GM12864 (cell line): ENCODE data around the gene MIB2.

ENCODE experiments used
- DNase-seq: peaks from one replicate; pipeline ENCODE4 v3.0.0-alpha.2; 2011; ENCODE audit warnings: low read depth
- H3K4me3 ChIP-seq: 2 replicates; pipeline ENCODE4 v1.5.1; 2011; ENCODE audit warnings: mild to moderate bottlenecking, low read depth, low read length, control low read depth
- TF ChIP-seq, protein P1 (sequence below): IDR thresholded peaks from 2 replicates; pipeline ENCODE4 v1.5.1; 2011; ENCODE audit warnings: low read depth, mild to moderate bottlenecking, moderate library complexity, low read length, control low read depth, inconsistent platforms; ENCODE audit errors: missing control alignments

The MIB2 gene

DNA sequence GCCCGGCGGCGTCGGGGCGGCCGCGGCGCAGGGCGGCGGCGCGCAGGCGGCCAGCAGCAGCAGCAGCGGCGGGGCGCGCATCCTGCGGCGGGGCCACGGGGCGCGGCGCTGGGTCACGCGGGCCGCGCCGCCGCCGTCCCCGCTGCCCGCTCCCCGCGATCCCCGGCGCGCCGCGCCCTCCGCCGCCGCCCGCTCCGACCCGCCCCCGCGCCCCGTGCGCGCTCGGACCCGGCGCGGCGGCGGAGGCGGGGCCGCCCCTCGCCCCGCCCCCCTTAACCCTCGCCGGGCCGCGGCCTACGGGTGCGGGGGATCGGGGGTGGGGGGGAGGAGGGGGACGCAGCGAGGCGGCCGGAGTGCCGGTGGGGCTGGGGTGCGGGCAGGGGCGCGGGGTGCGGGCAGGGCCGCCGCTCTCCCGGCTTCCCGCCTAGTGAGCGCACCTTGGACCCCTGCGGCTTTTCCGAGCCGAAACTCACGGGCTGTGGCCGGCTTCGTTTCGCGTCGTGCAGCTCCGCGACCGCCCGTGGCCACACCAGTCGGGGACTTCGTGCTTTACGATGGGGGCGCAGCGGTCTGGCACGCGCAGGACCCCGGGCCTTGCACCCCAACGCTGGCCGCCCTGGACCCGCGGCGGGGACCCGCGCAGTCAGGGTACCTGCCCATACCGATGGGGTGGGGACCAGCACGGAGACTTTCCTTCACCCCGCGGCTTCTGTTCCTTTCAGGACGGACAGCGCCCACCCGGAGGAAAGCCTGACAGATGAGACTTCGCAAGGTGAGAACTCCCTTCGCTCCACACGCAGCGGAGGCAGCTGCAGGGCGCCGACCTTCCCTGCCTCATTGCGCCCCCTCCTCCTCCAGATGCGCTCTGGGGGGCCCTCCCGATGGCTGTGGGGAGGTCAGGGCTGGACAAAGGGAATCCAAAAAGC is 15.1 kb upstream of the MIB2 start, which contains the start of gene FNDC10:
FNDC10 (minus strand) TSS at position 201 of the 926 bp plus-strand sequence; CDS start at position 81, 120 bp downstream.
- no peak for DNase-seq
- no peak within 1 kb of the TSS; the same call in 1 of the 2 replicates for H3K4me3 ChIP-seq

DNA sequence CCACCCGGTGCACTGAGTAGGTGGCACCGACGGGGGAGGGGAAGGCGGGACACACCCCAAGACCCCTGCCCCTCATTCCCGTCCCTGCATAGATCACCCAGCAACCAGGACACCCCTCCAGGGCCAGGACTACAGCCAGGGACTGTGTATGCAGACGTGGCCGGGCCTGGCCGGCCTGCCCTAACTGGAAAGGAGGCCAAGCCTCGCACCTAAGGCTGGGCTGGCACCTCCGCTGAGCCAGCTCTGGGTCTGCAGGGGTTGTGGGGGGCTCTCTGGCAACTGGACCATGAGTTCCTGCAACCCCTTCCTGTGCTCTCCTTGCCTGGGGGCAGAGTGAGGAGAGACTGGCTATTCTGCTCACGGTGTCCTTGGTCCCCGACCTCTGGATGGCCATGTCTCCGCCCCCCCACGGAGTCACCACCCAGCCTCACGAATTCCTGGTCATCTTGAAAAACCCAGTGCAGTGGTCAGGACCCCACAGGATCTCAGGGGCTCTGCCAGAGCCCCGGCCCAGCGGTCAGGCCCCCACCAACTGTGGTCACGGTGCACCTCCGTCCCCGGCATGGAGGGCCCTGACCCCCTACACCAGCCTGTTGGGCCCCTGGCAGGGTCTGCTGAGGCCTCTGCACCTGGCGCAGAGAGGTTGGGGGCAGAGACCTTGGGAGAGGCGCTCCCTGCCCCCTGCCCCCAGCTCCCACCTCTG is 14.3 kb upstream of the MIB2 start:
- TF ChIP-seq, protein P1, sequence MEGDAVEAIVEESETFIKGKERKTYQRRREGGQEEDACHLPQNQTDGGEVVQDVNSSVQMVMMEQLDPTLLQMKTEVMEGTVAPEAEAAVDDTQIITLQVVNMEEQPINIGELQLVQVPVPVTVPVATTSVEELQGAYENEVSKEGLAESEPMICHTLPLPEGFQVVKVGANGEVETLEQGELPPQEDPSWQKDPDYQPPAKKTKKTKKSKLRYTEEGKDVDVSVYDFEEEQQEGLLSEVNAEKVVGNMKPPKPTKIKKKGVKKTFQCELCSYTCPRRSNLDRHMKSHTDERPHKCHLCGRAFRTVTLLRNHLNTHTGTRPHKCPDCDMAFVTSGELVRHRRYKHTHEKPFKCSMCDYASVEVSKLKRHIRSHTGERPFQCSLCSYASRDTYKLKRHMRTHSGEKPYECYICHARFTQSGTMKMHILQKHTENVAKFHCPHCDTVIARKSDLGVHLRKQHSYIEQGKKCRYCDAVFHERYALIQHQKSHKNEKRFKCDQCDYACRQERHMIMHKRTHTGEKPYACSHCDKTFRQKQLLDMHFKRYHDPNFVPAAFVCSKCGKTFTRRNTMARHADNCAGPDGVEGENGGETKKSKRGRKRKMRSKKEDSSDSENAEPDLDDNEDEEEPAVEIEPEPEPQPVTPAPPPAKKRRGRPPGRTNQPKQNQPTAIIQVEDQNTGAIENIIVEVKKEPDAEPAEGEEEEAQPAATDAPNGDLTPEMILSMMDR = no peak
- H3K4me3 ChIP-seq = no peak overlapping the region
- DNase-seq = no peak

More for the DNA sequence above, 15.1 kb upstream of the MIB2 start, which contains the start of gene FNDC10:
- TF ChIP-seq, protein P1 = no peak

DNA sequence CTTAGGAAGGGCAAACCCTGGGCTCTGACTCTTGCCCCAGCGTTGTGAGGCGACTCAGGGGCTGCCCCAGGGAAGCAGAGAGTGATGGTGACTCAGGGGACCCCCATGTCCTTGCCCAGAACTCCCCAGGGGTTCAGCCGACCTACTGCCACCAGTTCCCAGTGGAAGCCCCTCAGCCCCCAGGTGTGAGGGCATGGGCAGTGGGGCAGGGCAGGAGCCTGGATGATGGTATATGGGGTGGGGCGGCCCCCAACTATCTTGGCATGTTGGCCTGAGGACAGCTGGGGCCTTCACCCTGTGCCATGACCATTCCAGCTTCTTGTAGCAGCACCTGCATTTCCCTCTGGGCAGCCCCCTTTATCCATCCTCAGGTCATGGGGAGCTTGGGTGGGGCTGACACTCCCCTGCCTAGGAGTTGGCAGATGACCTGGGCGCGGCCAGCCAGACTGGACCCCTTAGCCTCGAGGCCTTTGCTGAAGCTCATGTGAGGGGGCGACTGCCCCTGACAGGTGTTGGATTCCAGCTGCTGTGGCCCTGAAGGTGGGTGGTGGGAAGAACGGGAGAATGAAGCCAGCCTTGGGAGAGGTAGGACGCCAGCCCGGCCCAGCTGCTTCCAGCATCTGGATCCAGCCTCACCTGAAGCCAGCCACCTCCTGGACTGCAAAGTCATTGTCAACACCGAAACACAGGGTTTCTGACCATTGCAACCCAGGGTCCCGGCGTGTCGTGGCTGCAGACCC is 13.6 kb upstream of the MIB2 start:
- TF ChIP-seq, protein P1 = no peak
- no peak overlapping the region for H3K4me3 ChIP-seq
- no peak for DNase-seq

DNA sequence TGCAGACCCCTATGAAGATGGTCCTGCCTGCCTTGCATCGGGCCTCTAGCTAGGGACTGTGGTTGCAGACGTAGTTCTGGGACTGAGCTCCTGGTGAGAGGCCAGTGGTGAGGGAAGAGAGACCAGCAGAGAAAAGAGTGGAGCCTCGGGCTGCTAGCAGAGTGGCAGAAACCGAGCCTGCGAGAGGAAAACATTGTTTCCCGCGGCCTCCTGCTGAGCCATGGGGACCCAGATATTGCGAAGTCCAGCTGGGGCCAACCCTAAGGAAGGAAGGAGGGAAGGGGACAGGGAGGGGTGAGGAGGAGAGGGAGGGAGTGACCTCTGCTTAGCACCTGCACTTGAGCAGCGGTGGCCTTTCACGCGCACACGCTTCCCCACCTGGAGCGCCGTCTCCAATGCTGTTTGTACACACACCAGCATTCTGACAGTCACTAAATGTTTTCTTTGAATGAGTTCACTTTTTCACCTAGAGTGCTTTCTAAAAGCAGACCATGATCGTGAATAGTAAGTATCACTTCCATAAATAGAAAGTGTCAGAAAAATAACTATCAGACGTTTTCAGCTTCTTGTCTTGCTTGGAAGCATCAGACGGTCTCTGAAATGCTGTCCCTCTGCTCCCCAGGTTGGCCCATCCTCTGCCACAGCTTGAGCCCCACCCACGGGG is 12.9 kb upstream of the MIB2 start:
- TF ChIP-seq, protein P1 = no peak
- H3K4me3 ChIP-seq = no peak overlapping the region
- DNase-seq = peak; percentile 41

DNA sequence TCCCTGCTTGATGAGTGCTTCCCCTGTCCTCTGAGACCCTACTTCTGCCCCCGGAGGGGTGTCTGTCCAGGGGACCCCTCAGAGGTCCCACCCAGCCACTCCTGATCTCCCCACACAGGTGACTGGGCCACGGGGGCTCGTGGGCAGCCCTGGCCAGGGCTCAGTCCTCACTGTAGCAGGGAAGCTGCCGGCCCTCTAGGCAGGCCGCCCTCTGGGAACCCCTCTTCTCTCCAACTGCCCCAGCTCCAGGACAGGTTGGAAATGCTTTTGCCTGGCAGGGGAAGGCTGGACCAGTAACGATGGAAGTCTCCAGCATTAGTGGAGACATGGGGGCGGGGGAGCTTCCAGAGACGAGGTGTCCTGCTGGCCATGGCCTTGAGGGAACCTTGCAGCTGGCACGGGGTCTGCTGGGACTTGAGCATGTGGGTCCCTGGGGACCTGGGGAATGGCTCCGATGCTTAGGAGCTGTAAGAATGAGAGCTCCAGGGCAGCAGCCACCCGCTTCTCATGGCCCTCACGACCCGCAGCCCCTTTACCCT is 12.3 kb upstream of the MIB2 start:
- DNase-seq = no peak
- no peak overlapping the region for H3K4me3 ChIP-seq
- TF ChIP-seq, protein P1 = no peak
